Glutamatergic neuron (in vitro differentiated cells): ENCODE results near the gene METAP1D. TPM values are rescaled to one million over a fixed set of nuclear protein-coding genes. Genes with fewer than 3 reads are reported as not detected.
A peak's percentile ranks its signal among the peaks of the same experiment; 100 is the strongest.
"Not testable (repeated sequence)": the region's sequence is repeated elsewhere in the genome, so short reads cannot be mapped to it uniquely, and the experiment has no call there.

ENCODE experiments used
- DNase-seq: peaks from one replicate; pipeline ENCODE4 v3.0.0; 2022
- H3K27ac Mint-ChIP-seq: one replicate; pipeline ENCODE4 v1.8.0; 2020; ENCODE audit warnings: mild to moderate bottlenecking, mixed read lengths, inconsistent platforms; ENCODE audit not compliant: unreplicated experiment
- H3K27me3 Mint-ChIP-seq: one replicate; pipeline ENCODE4 v1.8.0; 2020; ENCODE audit warnings: mild to moderate bottlenecking, moderate library complexity, mixed read lengths, inconsistent platforms; ENCODE audit not compliant: unreplicated experiment
- H3K36me3 Mint-ChIP-seq: one replicate; pipeline ENCODE4 v1.8.0; 2020; ENCODE audit warnings: mild to moderate bottlenecking, mixed read lengths, inconsistent platforms; ENCODE audit not compliant: unreplicated experiment
- H3K4me1 Mint-ChIP-seq: one replicate; pipeline ENCODE4 v1.8.0; 2020; ENCODE audit warnings: mild to moderate bottlenecking, low read depth, mixed read lengths, inconsistent platforms; ENCODE audit not compliant: unreplicated experiment
- H3K4me3 Mint-ChIP-seq: one replicate; pipeline ENCODE4 v1.8.0; 2020; ENCODE audit warnings: mild to moderate bottlenecking, mixed read lengths, inconsistent platforms; ENCODE audit not compliant: unreplicated experiment
- H3K9me3 Mint-ChIP-seq: one replicate; pipeline ENCODE4 v1.8.0; 2020; ENCODE audit warnings: mild to moderate bottlenecking, moderate library complexity, mixed read lengths, inconsistent platforms; ENCODE audit not compliant: unreplicated experiment
- CTCF ChIP-seq: fragments of 200-600 bp; sonication (generic); IDR thresholded peaks from one replicate; pipeline ENCODE4 v1.5.0; 2021; ENCODE audit not compliant: partially characterized antibody, unreplicated experiment
- total RNA-seq: library from RNA; stranded (reverse); fragmentation: NEBNext Ultra II Directional; extraction: Animal tissue kit (Norgen Biotek cat#: 25700); gene quantifications from one replicate; pipeline ENCODE4 v1.2.1, GENCODE V29; 2021; ENCODE audit not compliant: unreplicated experiment

METAP1D gene
- total RNA-seq, 1 donor from 2014 or later = 5.1 TPM

- no peaks in the 10 kb centered on the region for H3K36me3 Mint-ChIP-seq
- no peaks in the 10 kb centered on the region for H3K27me3 Mint-ChIP-seq
- H3K4me3 Mint-ChIP-seq = no peak overlapping the region
- H3K27ac Mint-ChIP-seq = no peak overlapping the region
- DNase-seq = no peak
- H3K4me1 Mint-ChIP-seq = no peaks in the 10 kb centered on the region
- peaks cover 2% of the 10 kb centered on the region for H3K9me3 Mint-ChIP-seq
- TF ChIP-seq CTCF = no peak
These were observed 8.7 kb upstream of the METAP1D start for GRCh38 chr2:171991027-171991426.

- H3K36me3 Mint-ChIP-seq = no peaks in the 10 kb centered on the region
- peaks cover 2% of the 10 kb centered on the region for H3K9me3 Mint-ChIP-seq
- no peak for TF ChIP-seq CTCF
- no peaks in the 10 kb centered on the region for H3K27me3 Mint-ChIP-seq
- H3K27ac Mint-ChIP-seq = no peak overlapping the region
- H3K4me1 Mint-ChIP-seq = no peaks in the 10 kb centered on the region
- DNase-seq = no peak
- H3K4me3 Mint-ChIP-seq = no peak overlapping the region
These were observed 4.2 kb upstream of the METAP1D start for GRCh38 chr2:171995586-171995985.

GRCh38 chr2:171996021-171996420, 3.7 kb upstream of the METAP1D start:
- Mint-ChIP-seq H3K36me3 (no peaks in the 10 kb centered on the region), H3K4me1 (no peaks in the 10 kb centered on the region), H3K27me3 (no peaks in the 10 kb centered on the region), H3K4me3 (no peak overlapping the region), H3K9me3 (peaks cover 2% of the 10 kb centered on the region), H3K27ac (no peak overlapping the region)
- no peak for DNase-seq
- no peak for TF ChIP-seq CTCF

- not testable (repeated sequence) for H3K9me3 Mint-ChIP-seq
These were observed 2.7 kb upstream of the METAP1D start for GRCh38 chr2:171997031-171997430.

GRCh38 chr2:171999161-171999560, 592 bp upstream of the METAP1D start:
- H3K27ac Mint-ChIP-seq = peak overlapping the region; percentile 8
- TF ChIP-seq CTCF = no peak
- DNase-seq = no peak
- peaks cover 2% of the 10 kb centered on the region for H3K9me3 Mint-ChIP-seq
- H3K4me3 Mint-ChIP-seq = peak overlapping the region; percentile 90
- H3K4me1 Mint-ChIP-seq = no peaks in the 10 kb centered on the region
- H3K27me3 Mint-ChIP-seq = peaks cover 1% of the 10 kb centered on the region
- H3K36me3 Mint-ChIP-seq = no peaks in the 10 kb centered on the region

More at GRCh38 chr2:171997031-171997430, 2.7 kb upstream of the METAP1D start:
- H3K27ac Mint-ChIP-seq, DNase-seq, H3K27me3 Mint-ChIP-seq, H3K4me1 Mint-ChIP-seq, H3K4me3 Mint-ChIP-seq, H3K36me3 Mint-ChIP-seq: not testable (repeated sequence)
